Osteocyte (in vitro differentiated cells): ENCODE data around the gene EPS15. TPM values are rescaled to one million over a fixed set of nuclear protein-coding genes. Genes with fewer than 3 reads are reported as not detected.
"Not testable (repeated sequence)": the region's sequence is repeated elsewhere in the genome, so short reads cannot be mapped to it uniquely, and the experiment has no call there.

Experiments used
- DNase-seq: peaks from one replicate; pipeline ENCODE4 v3.0.0; 2021; ENCODE audit warnings: mixed read lengths; ENCODE audit not compliant: unreplicated experiment; ENCODE audit errors: extremely low spot score
- H3K27ac Mint-ChIP-seq: one replicate; pipeline ENCODE4 v1.8.0; 2021; ENCODE audit warnings: mild to moderate bottlenecking, mixed read lengths; ENCODE audit not compliant: unreplicated experiment
- H3K27me3 Mint-ChIP-seq: one replicate; pipeline ENCODE4 v1.8.0; 2021; ENCODE audit warnings: mixed read lengths; ENCODE audit not compliant: unreplicated experiment
- H3K36me3 Mint-ChIP-seq: one replicate; pipeline ENCODE4 v1.8.0; 2021; ENCODE audit warnings: mixed read lengths; ENCODE audit not compliant: unreplicated experiment
- H3K4me1 Mint-ChIP-seq: one replicate; pipeline ENCODE4 v1.8.0; 2021; ENCODE audit warnings: mixed read lengths; ENCODE audit not compliant: unreplicated experiment
- H3K4me3 Mint-ChIP-seq: one replicate; pipeline ENCODE4 v1.8.0; 2021; ENCODE audit warnings: mild to moderate bottlenecking, moderate library complexity, mixed read lengths; ENCODE audit not compliant: unreplicated experiment
- H3K9me3 Mint-ChIP-seq: one replicate; pipeline ENCODE4 v1.8.0; 2021; ENCODE audit warnings: mixed read lengths; ENCODE audit not compliant: unreplicated experiment
- CTCF ChIP-seq: fragments of 200-600 bp; sonication (generic); IDR thresholded peaks from 2 replicates; pipeline ENCODE4 v1.5.0; 2021; ENCODE audit warnings: antibody characterized with exemption, mild to moderate bottlenecking, moderate library complexity
- total RNA-seq: library from RNA; stranded (reverse); gene quantifications from 2 replicates; pipeline ENCODE4 v1.2.1, GENCODE V29; 2021

Gene EPS15
- total RNA-seq, 1 donor from 2014 or later: 62.4 TPM

GRCh38 chr1:51439053-51439452 lies 80.0 kb downstream of the EPS15 start:
- Mint-ChIP-seq H3K9me3 (no peaks in the 10 kb centered on the region), H3K36me3 (peaks cover 36% of the 10 kb centered on the region), H3K27ac (no peak overlapping the region), H3K4me1 (peaks cover 20% of the 10 kb centered on the region), H3K4me3 (no peak overlapping the region), H3K27me3 (no peaks in the 10 kb centered on the region)
- TF ChIP-seq CTCF: no peak
- no peak for DNase-seq

GRCh38 chr1:51437391-51437790 lies 81.7 kb downstream of the EPS15 start:
- peaks cover 14% of the 10 kb centered on the region for H3K4me1 Mint-ChIP-seq
- not testable (repeated sequence) for H3K9me3 Mint-ChIP-seq, H3K27ac Mint-ChIP-seq, H3K4me3 Mint-ChIP-seq, DNase-seq, H3K27me3 Mint-ChIP-seq
- H3K36me3 Mint-ChIP-seq: peaks cover 38% of the 10 kb centered on the region

- H3K4me1 Mint-ChIP-seq: peaks cover 12% of the 10 kb centered on the region
- TF ChIP-seq CTCF: no peak
- DNase-seq: no peak
- H3K27ac Mint-ChIP-seq: no peak overlapping the region
- no peaks in the 10 kb centered on the region for H3K27me3 Mint-ChIP-seq
- no peak overlapping the region for H3K4me3 Mint-ChIP-seq
- no peaks in the 10 kb centered on the region for H3K9me3 Mint-ChIP-seq
- H3K36me3 Mint-ChIP-seq: peaks cover 35% of the 10 kb centered on the region
Observed at GRCh38 chr1:51435878-51436277, 83.2 kb downstream of the EPS15 start.

- no peak for TF ChIP-seq CTCF
- H3K4me1 Mint-ChIP-seq: peaks cover 12% of the 10 kb centered on the region
- H3K27ac Mint-ChIP-seq: peak overlapping the region; percentile 68
- DNase-seq: no peak
- peaks cover 32% of the 10 kb centered on the region for H3K36me3 Mint-ChIP-seq
- H3K4me3 Mint-ChIP-seq: no peak overlapping the region
- no peaks in the 10 kb centered on the region for H3K9me3 Mint-ChIP-seq
- no peaks in the 10 kb centered on the region for H3K27me3 Mint-ChIP-seq
Observed at GRCh38 chr1:51433972-51434510, 85.0 kb downstream of the EPS15 start.

GRCh38 chr1:51433269-51433971 lies 85.6 kb downstream of the EPS15 start:
- Mint-ChIP-seq H3K9me3 (no peaks in the 10 kb centered on the region), H3K36me3 (peaks cover 31% of the 10 kb centered on the region), H3K4me1 (peaks cover 12% of the 10 kb centered on the region), H3K27ac (peak overlapping the region; percentile 68), H3K4me3 (no peak overlapping the region), H3K27me3 (no peaks in the 10 kb centered on the region)
- TF ChIP-seq CTCF: no peak
- no peak for DNase-seq
